HUDEP-2 (cell line): ENCODE measurements around the gene GATA5.

Experiments used
- DNase-seq, 76 experiments: peaks; one replicate each; lab custom pipeline; 2025; ENCODE audit not compliant: unreplicated experiment in 76 of 76; lab: John Stamatoyannopoulos, UW

The GATA5 gene

DNA sequence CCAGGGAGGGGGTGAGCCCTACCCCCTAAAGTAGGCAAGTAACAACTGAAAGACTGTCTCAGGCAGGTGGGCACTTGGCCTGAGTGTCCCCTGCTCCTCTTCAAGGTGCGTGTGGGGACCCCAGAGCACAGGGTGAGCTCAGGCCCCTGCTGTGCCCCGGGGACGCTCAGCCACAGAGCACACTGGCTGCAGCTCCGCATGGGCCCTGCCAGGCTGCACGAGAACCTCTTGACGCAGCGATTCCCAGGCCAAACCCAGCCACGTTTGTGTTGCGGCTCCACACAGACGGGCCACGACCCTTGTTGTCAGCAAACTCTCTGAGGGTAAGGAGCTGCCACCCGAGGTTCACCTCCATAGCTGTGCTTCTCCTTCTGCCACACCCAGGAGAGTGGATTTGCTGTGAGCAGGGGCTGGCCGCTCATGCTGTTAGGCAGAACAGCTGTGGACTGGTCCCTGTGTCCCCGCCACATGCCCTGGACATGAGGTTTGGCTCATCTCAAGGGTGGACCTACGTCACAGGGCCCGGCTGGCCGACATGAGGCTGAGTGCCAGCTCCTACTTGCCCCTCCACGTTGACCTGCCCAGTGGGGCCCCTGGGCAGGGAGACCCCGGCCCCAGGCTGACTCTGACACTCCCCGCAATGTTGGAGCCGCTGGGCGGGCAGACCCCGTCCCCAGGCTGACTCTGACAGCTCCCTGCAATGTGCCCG lies 29.7 kb upstream of the GATA5 start:
- no peak for DNase-seq

- no peak for DNase-seq
Observed at GRCh38 chr20:62504323-62504722, 28.5 kb upstream of the GATA5 start.

- peak in 1 of 76 experiments; percentile 26 for DNase-seq
Observed at GRCh38 chr20:62503401-62504178, 27.8 kb upstream of the GATA5 start.

DNA sequence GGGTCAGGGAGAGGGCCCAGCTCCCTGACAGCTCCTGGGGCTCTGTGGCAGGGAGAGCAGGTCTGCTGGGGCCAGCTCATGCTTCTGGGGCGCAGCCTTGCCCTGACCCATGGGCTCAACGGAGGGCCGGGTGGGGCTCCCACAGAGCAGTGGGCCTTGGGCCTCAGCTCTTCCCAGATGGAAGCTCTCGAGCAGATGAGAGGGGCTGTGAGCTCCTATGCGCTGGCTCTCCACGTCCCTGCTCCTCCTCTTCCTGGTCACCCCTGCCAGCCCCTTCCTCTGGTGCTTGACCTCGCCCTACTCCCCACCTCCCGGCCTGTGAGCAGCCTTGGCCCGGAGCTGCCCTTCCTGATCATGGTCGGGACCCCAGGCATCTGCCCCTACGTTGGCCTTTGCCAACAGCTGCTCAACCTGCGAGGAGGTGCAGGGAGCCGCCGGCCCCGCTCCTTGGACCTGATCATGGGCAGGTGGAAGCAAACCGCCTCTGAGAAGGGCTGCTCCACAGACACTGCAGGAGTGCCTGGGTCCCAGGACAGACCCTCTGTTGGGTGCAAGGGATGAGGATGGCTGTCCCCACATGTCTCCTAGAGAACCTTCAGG lies 26.8 kb upstream of the GATA5 start:
- no peak for DNase-seq

DNA sequence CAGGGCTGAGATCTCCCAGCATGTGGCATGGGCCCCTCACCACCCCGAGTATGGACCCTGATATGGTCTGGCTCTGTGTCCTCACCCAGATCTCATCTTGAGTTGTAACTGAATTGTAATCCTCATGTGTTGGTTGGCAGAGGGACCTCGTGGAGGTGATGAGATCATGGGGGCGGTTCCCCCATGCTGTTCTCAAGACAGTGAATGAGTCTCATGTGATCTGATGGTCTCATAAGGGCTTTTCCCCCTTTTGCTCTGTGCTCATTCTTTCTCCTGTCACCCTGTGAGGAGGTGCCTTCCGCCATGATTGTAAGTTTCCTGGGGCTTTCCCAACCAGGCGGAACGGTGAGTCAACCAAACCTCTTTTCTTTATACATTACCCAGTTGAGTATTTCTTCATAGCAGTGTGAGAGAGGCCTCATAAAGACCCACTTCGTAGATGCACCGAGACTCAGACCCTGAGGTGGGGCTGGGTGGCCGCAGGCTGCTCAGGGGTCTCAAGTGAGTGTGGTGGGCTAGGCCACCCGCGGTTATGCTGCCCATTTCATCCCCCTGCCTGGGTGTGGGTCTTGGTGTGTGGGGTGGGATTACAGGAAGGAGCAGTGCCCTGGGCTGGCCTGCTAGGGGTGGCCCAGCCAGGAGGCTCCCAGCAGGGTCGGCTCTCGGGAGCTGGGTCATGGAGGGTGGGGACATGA lies 26.2 kb upstream of the GATA5 start:
- DNase-seq = peak in 70 of 76 experiments; percentile 15 to 83 (median 65)

- peak in 67 of 76 experiments; percentile 12 to 87 (median 68) for DNase-seq
Observed at GRCh38 chr20:62500237-62500864, 24.6 kb upstream of the GATA5 start.

DNA sequence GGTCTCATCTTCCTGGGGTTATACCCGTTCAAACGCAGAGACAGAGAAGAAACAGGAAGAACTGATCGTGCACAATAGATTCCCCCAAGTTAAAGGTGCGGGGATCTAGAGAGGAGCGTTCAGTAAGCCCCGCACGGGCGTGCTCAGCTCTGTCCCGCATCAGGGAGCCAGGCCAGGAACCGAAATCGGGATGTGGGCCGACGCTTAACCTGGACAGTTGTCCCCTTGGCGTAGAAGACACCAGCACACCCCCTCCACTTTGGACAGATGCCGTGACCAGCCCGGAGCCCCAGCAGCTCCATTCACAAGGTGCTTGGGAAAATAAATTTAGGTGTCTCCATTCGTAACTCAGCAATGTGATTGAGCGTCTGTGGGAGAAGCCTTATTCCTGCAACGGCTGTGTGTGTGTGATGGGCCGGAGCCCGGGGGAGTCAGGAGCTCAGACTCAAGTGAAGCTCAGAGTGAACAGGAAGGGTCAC lies 24.0 kb upstream of the GATA5 start:
- DNase-seq = no peak

GRCh38 chr20:62498874-62499273 lies 23.1 kb upstream of the GATA5 start:
- no peak for DNase-seq

GRCh38 chr20:62496568-62497218 lies 20.9 kb upstream of the GATA5 start:
- peak in 19 of 76 experiments; percentile 9 to 55 (median 29) for DNase-seq

- DNase-seq = no peak
Observed at GRCh38 chr20:62495749-62496567, 20.2 kb upstream of the GATA5 start.

GRCh38 chr20:62494980-62495748 lies 19.4 kb upstream of the GATA5 start:
- no peak for DNase-seq

GRCh38 chr20:62494537-62494936 lies 18.7 kb upstream of the GATA5 start:
- no peak for DNase-seq

DNA sequence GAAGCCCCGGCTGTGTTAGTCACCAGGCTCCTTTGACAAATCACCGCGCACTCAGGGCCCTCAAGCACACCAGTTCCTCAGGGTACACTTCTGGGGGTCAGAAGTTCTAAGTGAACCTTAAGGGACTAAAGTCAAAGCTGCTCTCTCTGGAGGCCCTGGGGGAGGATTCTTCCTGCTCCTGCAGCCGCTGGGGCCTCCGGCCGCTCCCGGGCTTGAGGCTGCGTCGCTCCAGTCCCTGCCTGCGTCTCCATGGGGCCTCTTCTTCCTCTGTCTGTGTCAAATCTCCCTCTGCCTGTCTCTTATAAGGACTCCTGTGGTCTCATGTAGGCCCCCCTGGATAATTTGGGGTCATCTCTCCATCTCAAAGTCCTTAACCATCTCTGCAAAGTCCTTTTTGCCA lies 18.1 kb upstream of the GATA5 start:
- no peak for DNase-seq

DNA sequence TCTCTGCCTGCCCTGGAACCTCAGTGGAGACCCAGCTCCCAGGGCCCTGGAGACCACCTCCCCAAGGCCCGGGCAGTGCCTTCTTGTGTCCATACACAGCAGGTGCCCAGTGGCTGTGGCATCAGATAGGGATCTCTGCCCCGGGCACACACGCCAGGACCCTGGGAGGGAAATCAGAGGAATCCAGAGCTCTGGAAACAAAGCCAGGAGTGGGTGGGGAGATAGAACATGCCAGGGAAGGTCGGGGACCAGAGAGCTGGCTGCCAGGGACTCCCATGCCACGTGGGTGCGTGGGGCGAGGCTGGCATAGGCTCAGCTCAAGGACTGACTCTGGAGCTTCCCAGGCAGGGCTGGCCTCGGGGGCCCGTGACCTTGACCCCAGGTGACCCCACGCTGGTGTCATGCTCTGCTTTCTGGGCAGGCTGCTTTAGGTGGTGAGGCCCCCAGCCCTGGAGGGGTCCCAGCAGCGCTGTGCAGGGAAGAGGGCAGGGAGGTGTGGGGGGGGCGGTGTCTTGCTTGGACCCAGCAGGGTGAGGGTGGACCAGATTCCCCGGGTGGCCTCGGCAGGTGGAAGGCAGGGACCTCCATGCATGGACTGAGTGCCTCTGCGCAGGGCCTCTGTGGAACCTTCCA lies 17.6 kb upstream of the GATA5 start:
- no peak for DNase-seq

DNA sequence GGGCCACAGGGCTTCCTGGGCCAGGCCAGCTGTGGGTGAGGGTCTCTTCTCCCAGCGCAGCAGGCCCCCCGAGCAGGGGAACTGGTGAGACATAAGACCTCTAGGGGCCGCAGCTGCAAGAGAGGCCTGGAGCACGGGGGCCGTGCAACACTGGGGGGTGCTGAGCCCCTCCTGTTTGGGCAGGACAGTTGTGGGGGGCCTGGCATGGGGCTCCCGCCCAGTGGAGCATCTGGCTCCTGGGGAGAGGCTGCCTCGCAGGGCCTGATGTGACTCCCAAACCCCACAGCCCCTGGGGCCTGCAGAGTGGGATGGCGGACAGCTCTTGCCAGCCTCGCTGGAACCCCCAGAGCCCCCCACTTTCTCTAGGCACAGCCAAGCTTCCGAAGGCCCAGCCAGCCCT lies 16.9 kb upstream of the GATA5 start:
- no peak for DNase-seq

- peak in 28 of 76 experiments; percentile 10 to 64 (median 38) for DNase-seq
Observed at GRCh38 chr20:62490783-62491182, 15.0 kb upstream of the GATA5 start.

GRCh38 chr20:62489932-62490263 lies 14.1 kb upstream of the GATA5 start:
- DNase-seq = peak in 1 of 76 experiments; percentile 46
